Nasal cavity respiratory epithelium epithelial cell of viscerocranial mucosa (primary cell): ENCODE measurements around the gene SLC17A6. TPM values are rescaled to one million over a fixed set of nuclear protein-coding genes. Genes with fewer than 3 reads are reported as not detected.

Experiments used
- total RNA-seq: library from RNA; depleted of rRNA; stranded (reverse); fragments of >200 nt; gene quantifications from 2 replicates; pipeline ENCODE4 v1.2.3, GENCODE V29; 2014

The SLC17A6 gene
- total RNA-seq = under 0.01 TPM in 1 of 2 replicates, not detected in the other

DNA sequence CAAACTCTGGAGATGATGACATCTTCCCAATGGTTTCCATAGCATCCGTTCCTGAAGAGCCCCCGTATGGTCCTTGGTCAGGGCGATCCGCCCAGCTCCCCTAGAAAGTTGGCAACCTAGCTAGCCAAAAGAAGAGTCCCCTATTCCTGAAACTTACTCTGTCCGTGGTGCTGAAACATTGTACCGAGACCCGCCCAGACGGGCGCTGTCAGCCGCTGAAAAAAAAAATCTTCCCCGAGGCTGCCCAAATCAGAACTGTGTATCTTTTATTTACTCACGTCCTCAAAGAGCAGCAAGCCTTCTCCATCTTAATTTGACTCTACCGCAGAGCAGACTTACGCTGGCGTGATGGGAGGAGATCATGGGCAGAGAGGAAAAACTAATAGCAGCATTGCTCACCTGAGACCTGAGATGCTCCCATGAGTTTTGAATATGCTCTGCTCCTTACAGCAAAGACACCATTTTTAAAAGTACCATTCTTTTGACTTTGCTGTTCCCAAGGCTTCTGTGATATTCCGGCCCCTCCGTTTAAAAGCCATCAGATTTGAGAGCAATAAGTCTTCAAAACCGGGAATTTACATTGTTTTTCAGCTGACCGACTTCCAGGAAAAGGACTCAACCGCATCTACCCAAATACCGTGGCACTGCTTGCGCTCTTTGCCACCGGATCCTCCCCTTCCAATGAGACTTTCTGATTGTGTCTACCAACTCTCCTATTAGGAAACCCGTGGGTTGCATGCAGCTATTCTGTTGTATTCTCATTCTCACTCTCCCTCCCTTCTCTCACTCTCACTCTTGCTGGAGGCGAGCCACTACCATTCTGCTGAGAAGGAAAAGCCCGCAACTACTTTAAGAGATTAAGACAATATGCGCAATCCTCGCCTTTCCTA, at the start of gene SLC17A6:
TSS of gene SLC17A6 (plus strand) at position 786 of the 890 bp plus-strand sequence. CDS start 153 bp downstream, outside the sequence.

Other genes starting within 250 kb of the SLC17A6 start
- gene ANO5, start 145.3 kb upstream of the SLC17A6 start, total RNA-seq = 0.07 TPM in 1 of 2 replicates, not detected in the other